IPS DF 4.7 (cell line): ENCODE measurements around the gene FAM136A.
"Not testable (repeated sequence)": the region's sequence is repeated elsewhere in the genome, so short reads cannot be mapped to it uniquely, and the experiment has no call there.

Experiments
- DNase-seq: peaks from one replicate; pipeline ENCODE4 v3.0.0-alpha.2; 2013; ENCODE audit warnings: low spot score; ENCODE audit errors: extremely low read depth

Gene FAM136A

GRCh38 chr2:70301344-70302194 lies at the start of gene FAM136A:
Gene FAM136A, minus strand, starts transcription at chr2:70302067. Its CDS starts 56 bp downstream, at chr2:70302011.
- DNase-seq: no peak

DNA sequence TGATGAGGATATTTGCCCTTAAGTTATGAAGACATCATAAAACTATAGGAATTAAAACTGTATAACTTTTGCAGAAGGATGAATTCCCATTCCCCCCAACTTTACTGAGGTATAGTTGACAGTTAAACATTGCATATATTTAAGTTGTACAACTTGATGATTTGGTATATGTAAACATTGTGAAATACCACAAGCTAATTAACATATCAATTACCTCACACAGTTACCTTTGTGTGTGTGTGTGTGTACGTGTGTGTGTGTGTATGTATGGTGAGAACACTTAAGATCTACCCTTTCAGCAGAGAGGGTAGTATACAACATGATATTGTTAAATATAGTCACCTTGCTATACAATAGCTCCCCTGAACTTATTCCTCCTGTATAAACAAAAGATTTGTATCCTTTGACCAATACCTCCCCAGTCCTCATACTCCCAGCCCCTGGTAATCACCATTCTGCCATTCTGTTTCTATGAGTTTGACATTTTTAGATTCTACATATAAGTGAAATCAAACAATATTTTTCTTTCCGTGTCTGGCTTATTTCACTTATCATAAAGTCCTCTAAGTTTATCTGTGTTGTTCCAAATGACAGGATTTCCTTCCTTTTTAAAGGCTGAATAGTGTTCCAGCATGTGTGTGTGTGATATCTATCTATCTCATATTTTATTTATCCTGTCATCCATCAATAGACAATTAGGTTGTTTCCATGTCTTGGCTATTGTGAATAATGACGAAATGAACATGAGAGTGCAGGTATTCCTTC lies 48.2 kb upstream of the FAM136A start:
- no peak for DNase-seq

GRCh38 chr2:70347831-70348230 lies 46.0 kb upstream of the FAM136A start:
- DNase-seq: no peak

DNA sequence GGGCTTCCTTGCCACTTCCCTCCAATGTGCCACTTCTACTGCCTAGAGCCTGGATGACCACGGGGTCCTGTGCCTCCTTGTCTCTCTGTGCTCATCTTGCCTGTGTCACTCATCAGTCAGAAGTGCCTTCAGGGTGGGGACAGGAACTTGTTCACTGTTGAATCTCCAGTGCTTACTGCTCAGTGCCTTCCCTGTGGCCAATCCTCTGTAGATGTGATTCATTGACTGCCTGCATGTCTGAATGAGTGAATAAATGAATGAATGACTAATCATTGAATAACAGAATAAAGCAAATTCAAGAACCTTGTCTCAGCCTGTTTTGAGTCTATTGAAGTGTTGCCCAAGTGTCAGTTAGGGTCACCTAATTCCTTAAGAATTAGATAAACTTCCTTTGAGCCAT lies 42.3 kb upstream of the FAM136A start:
- DNase-seq: no peak

DNA sequence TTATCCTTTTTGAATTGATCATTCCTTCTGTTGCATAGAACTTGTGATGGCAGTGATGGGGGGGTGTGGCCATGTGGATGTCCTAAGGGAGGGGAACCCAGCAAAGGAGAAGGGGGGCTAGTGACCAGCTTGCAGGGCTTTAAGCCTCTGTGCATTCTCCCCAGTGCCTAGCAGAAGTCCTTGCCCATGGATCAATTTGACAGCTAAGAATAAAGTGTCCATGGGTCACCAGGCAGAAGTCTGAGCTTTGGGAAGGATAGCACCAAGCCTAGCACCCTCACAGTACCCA lies 39.6 kb upstream of the FAM136A start:
- no peak for DNase-seq

- DNase-seq: peak; percentile 75
Measured at GRCh38 chr2:70340761-70341476, 39.1 kb upstream of the FAM136A start.

DNA sequence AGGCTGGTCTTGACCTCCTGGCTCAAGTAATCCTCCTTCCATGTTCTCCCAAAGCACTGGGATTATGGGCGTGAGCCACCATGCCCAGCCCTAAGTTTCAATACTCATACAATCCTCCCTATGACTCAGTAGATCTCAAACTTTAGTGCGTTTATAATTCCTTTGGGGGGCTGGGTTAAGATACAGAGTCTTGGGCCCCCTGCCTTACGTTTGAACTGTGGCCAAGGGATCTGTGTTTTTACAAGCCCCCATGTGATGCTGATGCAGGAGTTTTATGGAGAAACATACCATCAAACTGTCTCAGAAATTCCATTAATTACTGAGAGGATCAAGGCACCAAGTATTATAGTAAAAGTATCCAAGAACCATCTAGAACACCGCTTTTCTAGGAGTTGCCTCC lies 38.2 kb upstream of the FAM136A start:
- no peak for DNase-seq

GRCh38 chr2:70336552-70336951 lies 34.7 kb upstream of the FAM136A start:
- no peak for DNase-seq

DNA sequence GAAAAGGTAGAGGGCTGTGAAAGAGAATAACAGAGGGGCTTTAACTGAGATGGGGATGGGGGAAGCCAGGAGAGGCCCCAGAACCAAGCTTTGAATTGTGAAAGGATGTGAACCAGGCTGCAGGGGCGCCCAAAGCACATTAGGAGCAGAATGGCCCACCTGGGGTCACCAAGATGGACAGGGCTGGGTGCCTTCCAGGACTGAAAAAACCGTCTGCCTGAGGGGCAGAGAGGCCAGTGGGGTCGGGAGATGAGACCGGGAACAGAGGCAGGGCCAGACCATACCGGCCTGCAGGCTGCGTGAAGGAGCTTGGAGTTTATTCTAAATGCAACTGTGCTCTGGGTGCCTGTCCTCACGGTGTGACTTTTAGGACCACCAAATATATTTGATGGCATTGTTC lies 29.1 kb upstream of the FAM136A start:
- DNase-seq: no peak

- no peak for DNase-seq
Measured at GRCh38 chr2:70330476-70330875, 28.6 kb upstream of the FAM136A start.

- DNase-seq: peak; percentile 22
Measured at GRCh38 chr2:70328921-70329561, 27.2 kb upstream of the FAM136A start.

DNA sequence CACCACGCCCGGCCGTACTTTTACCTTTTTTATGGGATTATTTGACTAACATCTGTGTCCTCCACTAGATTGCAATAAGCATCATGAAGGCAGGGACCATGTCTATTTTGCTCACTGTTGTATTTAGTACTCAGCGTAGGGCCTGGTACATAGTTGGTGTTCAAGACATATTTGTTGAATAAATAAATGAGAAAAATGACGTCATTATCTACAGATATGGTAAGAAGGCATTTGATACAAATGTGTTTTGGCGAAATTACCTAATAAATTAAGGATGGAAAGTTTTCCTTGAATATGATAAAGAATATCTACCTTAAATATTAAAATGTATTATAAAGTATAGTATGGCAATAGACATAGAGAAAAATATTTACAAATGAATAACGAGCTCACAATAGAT lies 24.0 kb upstream of the FAM136A start:
- DNase-seq: no peak

GRCh38 chr2:70322518-70322917 lies 20.7 kb upstream of the FAM136A start:
- no peak for DNase-seq

- DNase-seq: no peak
Measured at GRCh38 chr2:70321370-70321769, 19.5 kb upstream of the FAM136A start.

GRCh38 chr2:70314640-70315039 lies 12.8 kb upstream of the FAM136A start:
- DNase-seq: no peak

GRCh38 chr2:70312560-70312959 lies 10.7 kb upstream of the FAM136A start:
- DNase-seq: no peak

- no peak for DNase-seq
Measured at GRCh38 chr2:70310899-70311298, 9.0 kb upstream of the FAM136A start.

- no peak for DNase-seq
Measured at GRCh38 chr2:70305531-70305930, 3.7 kb upstream of the FAM136A start.

GRCh38 chr2:70304498-70304897 lies 2.6 kb upstream of the FAM136A start:
- no peak for DNase-seq

DNA sequence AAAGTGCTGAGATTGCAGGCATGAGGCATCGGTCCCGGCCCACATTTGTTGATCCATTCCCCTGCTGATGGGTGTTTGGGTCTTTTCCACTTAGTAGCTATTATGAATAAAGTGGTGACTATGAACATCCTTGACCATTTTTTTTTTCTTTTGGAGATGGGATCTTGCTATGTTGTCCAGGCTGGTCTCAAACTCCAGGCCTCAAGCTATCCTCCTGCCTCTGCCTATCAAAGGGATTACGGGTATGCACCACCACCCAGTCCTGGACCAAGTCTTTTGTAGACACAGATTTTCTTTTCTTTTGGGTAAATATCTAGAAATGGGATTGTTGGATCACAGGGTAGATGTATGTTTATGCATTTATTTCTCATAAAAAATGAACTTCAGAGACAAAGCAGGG lies 1.3 kb upstream of the FAM136A start:
- DNase-seq: no peak

- not testable (repeated sequence) for DNase-seq
Measured at GRCh38 chr2:70302195-70302546, 304 bp upstream of the FAM136A start.
